ENCODE results near the gene NKX6-1.

NKX6-1 gene

GRCh38 chr4:84495794-84496261 is 3.3 kb downstream of the NKX6-1 start:
- no peaks in the 10 kb centered on the region for H3K36me3 ChIP-seq (ENCODE audit: control insufficient read depth, low read length)
- H3K79me2 ChIP-seq (ENCODE audit: control insufficient read depth, low read length): no peaks in the 10 kb centered on the region
- no peak overlapping the region for H3K27ac ChIP-seq (ENCODE audit: low read depth, low read length)
- H4K20me1 ChIP-seq (ENCODE audit: control insufficient read depth, insufficient read depth, low read depth, low read length): no peaks in the 10 kb centered on the region
- no peaks in the 10 kb centered on the region for H3K27me3 ChIP-seq (ENCODE audit: control insufficient read depth, low read length)
- peaks cover 4% of the 10 kb centered on the region; the same call in 1 of the 2 replicates for H3K9me3 ChIP-seq (ENCODE audit: control insufficient read depth, insufficient read depth, low read length)
- TF ChIP-seq EZH2phosphoT487 (IDR thresholded peaks at IDR 0.05; ENCODE audit: borderline replicate concordance, low read length) (no peak), CTCF (IDR thresholded peaks at IDR 0.05; ENCODE audit: low read depth, low read length, poor library complexity, severe bottlenecking) (no peak)
- no peaks in the 10 kb centered on the region for H3F3A ChIP-seq (ENCODE audit: control insufficient read depth, insufficient read depth)
- H3K9me2 ChIP-seq (replicated peaks; ENCODE audit: control insufficient read depth, low read length): no peaks in the 10 kb centered on the region
- H3K4me2 ChIP-seq (ENCODE audit: low read length): no peak overlapping the region
- no peaks in the 10 kb centered on the region for H3K4me1 ChIP-seq (ENCODE audit: control insufficient read depth, low read length)
- no peak overlapping the region for H3K4me3 ChIP-seq (ENCODE audit: low read length)

GRCh38 chr4:84495118-84495793 is 3.8 kb downstream of the NKX6-1 start:
- H3K9me2 ChIP-seq (replicated peaks; ENCODE audit: control insufficient read depth, low read length): no peaks in the 10 kb centered on the region
- H3K36me3 ChIP-seq (ENCODE audit: control insufficient read depth, low read length): no peaks in the 10 kb centered on the region
- no peak overlapping the region for H3K27ac ChIP-seq (ENCODE audit: low read depth, low read length)
- no peaks in the 10 kb centered on the region for H3K27me3 ChIP-seq (ENCODE audit: control insufficient read depth, low read length)
- no peaks in the 10 kb centered on the region for H3K79me2 ChIP-seq (ENCODE audit: control insufficient read depth, low read length)
- H3K4me1 ChIP-seq (ENCODE audit: control insufficient read depth, low read length): no peaks in the 10 kb centered on the region
- no peaks in the 10 kb centered on the region for H4K20me1 ChIP-seq (ENCODE audit: control insufficient read depth, insufficient read depth, low read depth, low read length)
- TF ChIP-seq EZH2phosphoT487 (IDR thresholded peaks at IDR 0.05; ENCODE audit: borderline replicate concordance, low read length) (no peak), CTCF (IDR thresholded peaks at IDR 0.05; ENCODE audit: low read depth, low read length, poor library complexity, severe bottlenecking) (no peak)
- no peaks in the 10 kb centered on the region for H3F3A ChIP-seq (ENCODE audit: control insufficient read depth, insufficient read depth)
- H3K9me3 ChIP-seq (ENCODE audit: control insufficient read depth, insufficient read depth, low read length): peaks cover 4% of the 10 kb centered on the region; the same call in 1 of the 2 replicates
- H3K4me3 ChIP-seq (ENCODE audit: low read length): no peak overlapping the region
- no peak overlapping the region for H3K4me2 ChIP-seq (ENCODE audit: low read length)

- H3K9me3 ChIP-seq (ENCODE audit: control insufficient read depth, insufficient read depth, low read length): peaks cover 4% of the 10 kb centered on the region; the same call in 1 of the 2 replicates
Measured at GRCh38 chr4:84494531-84494930, 4.6 kb downstream of the NKX6-1 start.

More at GRCh38 chr4:84494531-84494930, 4.6 kb downstream of the NKX6-1 start:
- Histone ChIP-seq H3K9me2 (replicated peaks; ENCODE audit: control insufficient read depth, low read length) (no peaks in the 10 kb centered on the region), H3K79me2 (ENCODE audit: control insufficient read depth, low read length) (no peaks in the 10 kb centered on the region), H3K4me3 (ENCODE audit: low read length) (no peak overlapping the region), H4K20me1 (ENCODE audit: control insufficient read depth, insufficient read depth, low read depth, low read length) (no peaks in the 10 kb centered on the region), H3K36me3 (ENCODE audit: control insufficient read depth, low read length) (no peaks in the 10 kb centered on the region), H3K27ac (ENCODE audit: low read depth, low read length) (no peak overlapping the region), H3K4me2 (ENCODE audit: low read length) (no peak overlapping the region), H3K27me3 (ENCODE audit: control insufficient read depth, low read length) (no peaks in the 10 kb centered on the region), H3F3A (ENCODE audit: control insufficient read depth, insufficient read depth) (no peaks in the 10 kb centered on the region), H3K4me1 (ENCODE audit: control insufficient read depth, low read length) (no peaks in the 10 kb centered on the region)
- TF ChIP-seq CTCF (IDR thresholded peaks at IDR 0.05; ENCODE audit: low read depth, low read length, poor library complexity, severe bottlenecking) (no peak), EZH2phosphoT487 (IDR thresholded peaks at IDR 0.05; ENCODE audit: borderline replicate concordance, low read length) (no peak)
